Ascending aorta (tissue), 2 donors: ENCODE measurements around the gene INPP5A. TPM values are rescaled to one million over a fixed set of nuclear protein-coding genes. Genes with fewer than 3 reads are reported as not detected.

ENCODE experiments used
- DNase-seq, 2 donors: peaks; one replicate each; pipeline ENCODE4 v3.0.0-alpha.2; 2019; ENCODE audit warnings: low spot score in 2 of 2
- H3K27ac ChIP-seq, 2 donors: fragments of 200-600 bp; sonication (generic); one replicate each; pipeline ENCODE4 v1.5.1; 2016 to 2017; ENCODE audit warnings: mild to moderate bottlenecking in 1 of 2
- H3K27me3 ChIP-seq: fragments of 200-600 bp; sonication (generic); one replicate; pipeline ENCODE4 v1.5.1; 2017
- H3K36me3 ChIP-seq, 2 donors: fragments of 200-600 bp; sonication (generic); one replicate each; pipeline ENCODE4 v1.5.1; 2016
- H3K4me1 ChIP-seq, 2 donors: fragments of 200-600 bp; sonication (generic); one replicate each; pipeline ENCODE4 v1.5.1; 2016 to 2017; ENCODE audit warnings: mild to moderate bottlenecking in 1 of 2
- H3K4me3 ChIP-seq, 2 donors: fragments of 200-600 bp; sonication (generic); one replicate each; pipeline ENCODE4 v1.5.1; 2016 to 2017; ENCODE audit warnings: mild to moderate bottlenecking in 1 of 2
- H3K9me3 ChIP-seq, 2 donors: fragments of 200-600 bp; sonication (generic); one replicate each; pipeline ENCODE4 v1.5.1; 2016
- CTCF ChIP-seq, 3 experiments: fragments of 200-600 bp in 2 of 3; fragments of 450-650 bp in 1 of 3; sonication (generic) in 2 of 3; IDR thresholded peaks; one replicate each; pipeline ENCODE4 v1.5.1; 2016 to 2019; ENCODE audit warnings: antibody characterized with exemption in 3 of 3, mild to moderate bottlenecking in 1 of 3, moderate library complexity in 1 of 3
- intact Hi-C: fragments of 100-400 bp; cut with DNase I; formaldehyde crosslinking; loops from one replicate; pipeline ENCODE4 v1.15.1; 2023
- total RNA-seq: library from RNA; depleted of rRNA; stranded (reverse); fragments of >200 nt; gene quantifications from one replicate; pipeline ENCODE4 v1.1.0, GENCODE V29; 2016

The INPP5A gene
- total RNA-seq, 1 donor from 2014 or later, result 81.2 TPM

- intact Hi-C loops, result no loop called here
- H3K9me3 ChIP-seq, result no peaks in the 10 kb centered on the region
- DNase-seq, result peak in 1 of 2 donors; percentile 53
- no peak for TF ChIP-seq CTCF (IDR thresholded peaks at IDR 0.05)
- no peak overlapping the region for H3K4me3 ChIP-seq
- no peaks in the 10 kb centered on the region for H3K27me3 ChIP-seq
- H3K4me1 ChIP-seq, result peaks cover 0 to 17% of the 10 kb centered on the region in 2 donors
- H3K36me3 ChIP-seq, result no peaks in the 10 kb centered on the region
- no peak overlapping the region for H3K27ac ChIP-seq
Observed at GRCh38 chr10:132599732-132600131, 62.1 kb downstream of the INPP5A start.

GRCh38 chr10:132600416-132600815 lies 62.8 kb downstream of the INPP5A start:
- no peaks in the 10 kb centered on the region for H3K27me3 ChIP-seq
- DNase-seq, result no peak
- no peaks in the 10 kb centered on the region for H3K9me3 ChIP-seq
- intact Hi-C loops, result no loop called here
- peaks cover 0 to 17% of the 10 kb centered on the region in 2 donors for H3K4me1 ChIP-seq
- no peak overlapping the region for H3K4me3 ChIP-seq
- TF ChIP-seq CTCF (IDR thresholded peaks at IDR 0.05), result no peak
- no peaks in the 10 kb centered on the region for H3K36me3 ChIP-seq
- H3K27ac ChIP-seq, result no peak overlapping the region

GRCh38 chr10:132601567-132601966 lies 64.0 kb downstream of the INPP5A start:
- Histone ChIP-seq H3K9me3 (no peaks in the 10 kb centered on the region), H3K4me3 (no peak overlapping the region), H3K27me3 (no peaks in the 10 kb centered on the region), H3K36me3 (no peaks in the 10 kb centered on the region), H3K27ac (no peak overlapping the region), H3K4me1 (peaks cover 0 to 15% of the 10 kb centered on the region in 2 donors)
- no peak for TF ChIP-seq CTCF (IDR thresholded peaks at IDR 0.05)
- DNase-seq, result peak in 1 of 2 donors; percentile 5
- intact Hi-C loops, result no loop called here

GRCh38 chr10:132602614-132603013 lies 65.0 kb downstream of the INPP5A start:
- H3K27ac ChIP-seq, result no peak overlapping the region

GRCh38 chr10:132603851-132604533 lies 66.4 kb downstream of the INPP5A start:
- Histone ChIP-seq H3K27ac (no peak overlapping the region), H3K9me3 (no peaks in the 10 kb centered on the region)

More at GRCh38 chr10:132602614-132603013, 65.0 kb downstream of the INPP5A start:
- TF ChIP-seq CTCF (IDR thresholded peaks at IDR 0.05), result no peak
- H3K27me3 ChIP-seq, result no peaks in the 10 kb centered on the region
- H3K36me3 ChIP-seq, result no peaks in the 10 kb centered on the region
- H3K4me1 ChIP-seq, result peaks cover 0 to 21% of the 10 kb centered on the region in 2 donors
- H3K4me3 ChIP-seq, result no peak overlapping the region
- no peaks in the 10 kb centered on the region for H3K9me3 ChIP-seq
- peak in 1 of 2 donors; percentile 22 for DNase-seq
- intact Hi-C loops, result no loop called here

More at GRCh38 chr10:132603851-132604533, 66.4 kb downstream of the INPP5A start:
- H3K36me3 ChIP-seq, result no peaks in the 10 kb centered on the region
- H3K4me1 ChIP-seq, result peaks cover 3 to 29% of the 10 kb centered on the region in 2 donors
- H3K4me3 ChIP-seq, result no peak overlapping the region
- DNase-seq, result peak in 1 of 2 donors; percentile 27
- H3K27me3 ChIP-seq, result no peaks in the 10 kb centered on the region
- intact Hi-C loops, result no loop called here
- no peak for TF ChIP-seq CTCF (IDR thresholded peaks at IDR 0.05)
